ENCODE data around the gene LRRK1. TPM values are rescaled to one million over a fixed set of nuclear protein-coding genes. Genes with fewer than 3 reads are reported as not detected.

Gene LRRK1
- total RNA-seq, 2 experiments from 2014 or later = 0.57 to 0.66 TPM

DNA sequence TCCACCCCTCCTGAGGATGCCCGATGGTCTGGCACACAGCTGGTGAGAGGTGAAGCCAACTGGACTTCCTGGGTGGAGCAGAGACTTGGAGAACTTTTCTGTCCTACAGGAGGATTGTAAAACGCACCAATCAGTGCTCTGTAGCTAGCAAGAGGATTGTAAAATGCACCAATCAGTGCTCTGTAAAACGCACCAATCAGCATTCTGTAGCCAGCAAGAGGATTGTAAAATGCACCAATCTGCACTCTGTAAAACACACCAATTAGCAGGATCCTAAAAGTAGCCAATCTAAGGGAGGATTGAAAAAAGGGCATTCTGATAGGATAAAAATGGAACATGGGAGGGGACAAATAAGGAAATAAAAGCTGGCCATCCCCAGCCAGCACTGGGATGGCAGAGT, 182.5 kb downstream of the LRRK1 start:
- Mint-ChIP-seq H3K4me3 (no peak overlapping the region), H3K9me3 (ENCODE audit: insufficient read depth) (no peaks in the 10 kb centered on the region), H3K27ac (no peak overlapping the region), H3K4me1 (ENCODE audit: low read depth) (peaks cover 9% of the 10 kb centered on the region), H3K36me3 (ENCODE audit: low read depth) (no peaks in the 10 kb centered on the region), H3K27me3 (ENCODE audit: low read depth) (peaks cover 4% of the 10 kb centered on the region)
- no peak for DNase-seq
- POLR2A ChIA-PET = interaction anchor here (0.6 kb wide), 1 partner anchor 17 kb away, joined by 3 read pairs; no protein-coding TSS in a partner anchor
- ATAC-seq = no peak
- CTCF ChIA-PET = interaction anchor here (1.0 to 1.6 kb wide), 2 partner anchors 14 to 146 kb away, joined by 3 to 5 read pairs; no protein-coding TSS in a partner anchor

DNA sequence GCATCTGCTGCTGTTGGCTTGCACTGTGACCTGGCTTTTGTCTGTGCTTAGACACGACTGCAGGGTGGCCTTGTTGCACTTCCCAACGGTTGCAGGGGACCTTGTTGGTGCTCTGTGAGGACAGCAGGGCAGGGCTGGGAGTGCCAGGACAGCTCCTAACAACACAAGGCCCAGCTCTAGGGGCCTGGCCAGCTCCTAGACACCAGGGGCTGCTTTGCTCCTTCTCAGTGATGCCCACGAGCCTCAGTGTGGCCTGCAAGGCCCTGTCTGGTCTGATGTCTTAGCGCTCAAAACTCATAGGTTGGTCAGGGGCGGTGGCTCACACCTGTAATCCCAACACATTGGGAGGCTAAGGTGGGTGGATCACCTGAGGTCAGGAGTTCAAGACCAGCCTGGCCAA, 183.6 kb downstream of the LRRK1 start:
- Mint-ChIP-seq H3K27ac (no peak overlapping the region), H3K4me3 (no peak overlapping the region), H3K9me3 (ENCODE audit: insufficient read depth) (no peaks in the 10 kb centered on the region), H3K4me1 (ENCODE audit: low read depth) (peaks cover 9% of the 10 kb centered on the region), H3K36me3 (ENCODE audit: low read depth) (no peaks in the 10 kb centered on the region), H3K27me3 (ENCODE audit: low read depth) (no peaks in the 10 kb centered on the region)
- DNase-seq (no peak), ATAC-seq (no peak)
- ChIA-PET POLR2A (no interaction called here), CTCF (no interaction called here)

DNA sequence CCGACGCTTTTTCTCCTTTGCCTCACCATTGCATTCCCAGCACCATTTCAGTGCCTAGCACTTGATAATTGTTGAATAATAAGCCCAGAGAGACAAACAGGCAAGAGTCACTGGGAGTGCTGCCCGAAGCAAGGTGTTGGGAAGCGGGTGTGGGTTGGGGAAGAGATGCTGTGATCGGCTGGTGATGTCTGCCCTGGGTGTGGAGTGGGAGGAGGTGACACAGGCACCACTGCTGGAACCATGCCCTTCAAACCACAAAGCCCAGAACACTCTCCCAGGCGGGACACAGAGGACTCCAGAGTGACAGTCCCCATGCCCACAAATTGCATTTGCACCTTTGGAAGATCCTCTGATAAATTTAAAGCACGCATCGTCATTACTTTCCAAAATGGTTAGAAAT, 184.4 kb downstream of the LRRK1 start:
- no peaks in the 10 kb centered on the region for H3K36me3 Mint-ChIP-seq (ENCODE audit: low read depth)
- ChIA-PET CTCF (no interaction called here), POLR2A (interaction anchor here (0.6 kb wide), 1 partner anchor 102 kb away, joined by 3 read pairs; no protein-coding TSS in a partner anchor)
- no peak overlapping the region for H3K4me3 Mint-ChIP-seq
- DNase-seq (no peak), ATAC-seq (no peak)
- H3K4me1 Mint-ChIP-seq (ENCODE audit: low read depth) = peaks cover 9% of the 10 kb centered on the region
- no peaks in the 10 kb centered on the region for H3K27me3 Mint-ChIP-seq (ENCODE audit: low read depth)
- no peak overlapping the region for H3K27ac Mint-ChIP-seq
- H3K9me3 Mint-ChIP-seq (ENCODE audit: insufficient read depth) = no peaks in the 10 kb centered on the region

DNA sequence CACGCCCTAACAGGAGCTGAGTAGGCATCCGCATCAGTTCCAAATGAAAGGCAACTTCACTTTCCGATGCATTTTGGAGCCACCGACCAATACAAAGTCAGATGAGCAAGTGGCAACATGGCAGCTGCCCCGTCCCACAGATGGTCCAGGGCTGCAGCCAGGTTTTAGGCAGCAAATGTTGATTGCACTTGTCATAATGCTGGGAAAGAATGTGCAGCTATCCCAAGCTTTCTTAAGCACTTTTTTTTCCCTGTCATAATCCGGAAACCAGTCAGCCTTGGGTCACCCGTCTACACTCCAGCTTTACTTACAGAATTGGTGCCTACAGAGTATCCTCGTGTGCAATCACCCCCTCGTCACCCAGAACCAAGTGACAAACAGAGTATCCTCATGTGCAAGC, 185.0 kb downstream of the LRRK1 start:
- Mint-ChIP-seq H3K4me1 (ENCODE audit: low read depth) (peaks cover 6% of the 10 kb centered on the region), H3K27me3 (ENCODE audit: low read depth) (no peaks in the 10 kb centered on the region), H3K36me3 (ENCODE audit: low read depth) (no peaks in the 10 kb centered on the region), H3K27ac (no peak overlapping the region), H3K4me3 (no peak overlapping the region), H3K9me3 (ENCODE audit: insufficient read depth) (no peaks in the 10 kb centered on the region)
- no peak for ATAC-seq
- POLR2A ChIA-PET = interaction anchor here (0.6 kb wide), 1 partner anchor 101 kb away, joined by 3 read pairs; no protein-coding TSS in a partner anchor
- no peak for DNase-seq
- CTCF ChIA-PET = interaction anchor here (1.0 to 1.4 kb wide), 3 partner anchors 13 to 36 kb away, joined by 3 read pairs; no protein-coding TSS in a partner anchor

DNA sequence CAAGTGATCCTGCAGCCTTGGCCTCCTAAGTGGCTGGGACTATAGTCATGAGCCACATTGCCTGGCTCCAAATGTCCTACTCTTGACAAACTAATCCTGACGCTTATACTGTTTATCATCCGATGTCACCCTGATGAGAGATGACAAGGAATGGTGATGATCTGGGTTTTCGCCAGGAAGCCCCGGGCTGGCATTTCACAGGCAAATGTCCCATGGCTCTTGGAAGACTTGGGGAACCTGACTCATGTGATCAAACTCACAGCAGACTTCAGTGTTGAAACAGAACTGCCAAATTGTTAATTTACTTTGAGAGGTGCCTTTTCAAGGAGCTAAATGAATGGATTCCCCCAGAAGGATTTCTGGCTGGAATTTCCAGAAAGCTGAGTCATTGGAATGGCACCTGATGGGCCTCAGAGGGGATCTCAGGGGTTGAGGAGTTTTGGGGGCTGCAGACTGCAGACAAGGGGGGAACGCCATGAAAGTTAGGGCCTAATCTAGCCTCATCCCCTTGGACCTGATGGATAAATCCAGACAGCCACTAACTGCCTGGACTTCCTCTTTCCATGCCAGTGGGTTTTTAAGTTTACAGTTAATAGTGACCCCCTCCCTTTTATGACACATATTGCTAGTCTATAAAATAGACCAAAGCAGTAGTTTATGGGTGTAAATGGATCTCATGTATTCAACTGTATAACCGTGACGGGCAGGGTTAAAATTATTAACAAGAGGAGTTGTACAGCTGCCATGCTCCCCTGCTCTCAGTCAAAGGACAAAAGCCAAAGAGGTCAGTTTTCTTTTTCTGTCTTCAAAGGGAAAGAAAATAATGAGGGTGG, 186.1 kb downstream of the LRRK1 start:
- no peak for DNase-seq
- Mint-ChIP-seq H3K27ac (no peak overlapping the region), H3K36me3 (ENCODE audit: low read depth) (no peaks in the 10 kb centered on the region), H3K4me3 (no peak overlapping the region), H3K9me3 (ENCODE audit: insufficient read depth) (no peaks in the 10 kb centered on the region), H3K4me1 (ENCODE audit: low read depth) (no peaks in the 10 kb centered on the region), H3K27me3 (ENCODE audit: low read depth) (no peaks in the 10 kb centered on the region)
- no peak for ATAC-seq
- CTCF ChIA-PET = interaction anchor here (0.6 to 1.5 kb wide), 6 partner anchors 12 to 501 kb away, joined by 3 read pairs; no protein-coding TSS in a partner anchor
- POLR2A ChIA-PET = no interaction called here

DNA sequence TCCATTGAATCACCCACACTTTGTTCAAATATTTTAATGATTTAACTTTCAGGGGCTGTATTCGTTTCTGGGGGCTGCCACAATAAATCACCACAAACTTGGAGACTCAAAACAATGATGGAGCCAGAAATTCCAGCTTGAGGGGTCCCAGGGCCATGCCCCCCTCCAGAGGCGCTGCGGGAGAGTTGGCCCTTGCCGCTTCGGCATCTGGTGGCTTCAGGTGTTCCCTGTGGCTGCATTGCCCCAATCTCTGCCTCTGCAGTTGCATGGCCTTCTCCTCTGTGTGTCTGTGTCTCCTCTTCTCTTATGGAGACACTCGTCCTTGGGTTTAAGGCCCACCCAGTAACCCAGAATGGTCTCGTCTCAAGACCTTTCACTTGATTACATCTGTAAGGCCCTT, 187.9 kb downstream of the LRRK1 start:
- Mint-ChIP-seq H3K4me1 (ENCODE audit: low read depth) (no peaks in the 10 kb centered on the region), H3K27me3 (ENCODE audit: low read depth) (no peaks in the 10 kb centered on the region), H3K27ac (no peak overlapping the region), H3K9me3 (ENCODE audit: insufficient read depth) (no peaks in the 10 kb centered on the region), H3K4me3 (no peak overlapping the region), H3K36me3 (ENCODE audit: low read depth) (no peaks in the 10 kb centered on the region)
- POLR2A ChIA-PET = no interaction called here
- ATAC-seq (no peak), DNase-seq (no peak)
- CTCF ChIA-PET = no interaction called here

DNA sequence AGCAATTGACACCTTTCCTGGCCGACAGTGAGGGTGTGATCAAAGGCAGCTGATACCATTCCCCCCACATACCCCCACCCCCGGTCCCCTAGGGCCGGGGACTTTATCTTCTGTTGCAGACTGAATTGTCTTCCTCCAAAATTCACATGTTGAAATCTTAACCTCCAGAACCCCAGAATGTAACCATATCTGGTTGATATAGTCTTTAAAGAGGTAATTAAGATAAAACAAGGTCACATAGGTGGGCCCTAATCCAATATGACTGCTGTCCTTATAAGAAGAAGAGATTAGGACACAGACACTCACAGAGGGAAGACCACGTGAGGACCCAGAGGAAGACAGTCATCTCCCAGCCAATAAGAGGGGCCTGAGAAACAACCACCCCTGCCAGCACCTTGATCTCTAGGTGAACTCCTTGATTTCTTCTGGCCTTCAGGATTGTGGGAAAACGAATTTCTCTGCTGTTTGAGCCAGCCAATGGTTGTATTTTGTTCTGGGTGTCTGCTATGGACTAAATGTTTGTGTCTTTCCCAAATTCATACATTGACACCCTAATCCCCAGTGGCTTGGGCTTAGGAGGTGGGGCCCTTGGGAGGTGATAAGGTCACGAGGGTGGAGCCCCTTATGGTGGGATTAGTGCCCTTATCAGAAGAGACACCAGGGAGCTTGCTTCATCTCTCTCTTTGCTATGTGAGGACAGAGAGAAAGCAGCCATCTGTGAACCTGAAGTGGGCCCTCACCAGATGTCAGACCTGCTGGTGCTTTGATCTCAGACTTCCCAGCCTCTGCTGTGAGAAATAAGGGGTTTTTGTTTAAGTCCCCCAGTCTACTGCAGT, 188.7 kb downstream of the LRRK1 start:
- Mint-ChIP-seq H3K4me3 (no peak overlapping the region), H3K36me3 (ENCODE audit: low read depth) (no peaks in the 10 kb centered on the region), H3K27me3 (ENCODE audit: low read depth) (no peaks in the 10 kb centered on the region), H3K4me1 (ENCODE audit: low read depth) (no peaks in the 10 kb centered on the region), H3K27ac (no peak overlapping the region), H3K9me3 (ENCODE audit: insufficient read depth) (no peaks in the 10 kb centered on the region)
- no peak for DNase-seq
- ATAC-seq = no peak
- ChIA-PET CTCF (no interaction called here), POLR2A (no interaction called here)

DNA sequence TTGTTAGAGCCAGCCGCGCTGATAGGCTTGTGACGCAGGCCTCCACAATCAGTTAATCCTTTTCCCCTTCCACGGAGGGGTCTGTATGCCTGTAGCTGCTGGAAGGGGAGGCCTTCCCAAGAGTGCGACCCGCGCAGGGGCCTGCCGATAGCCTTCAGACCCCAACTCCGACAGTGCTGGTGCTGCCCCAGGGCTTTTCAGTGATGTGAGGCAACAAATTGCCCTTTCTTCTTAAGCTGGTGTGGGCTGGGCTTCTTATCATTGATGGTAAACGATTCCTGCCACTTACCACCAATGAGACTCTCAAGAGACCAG, 189.3 kb downstream of the LRRK1 start:
- Mint-ChIP-seq H3K4me3 (no peak overlapping the region), H3K4me1 (ENCODE audit: low read depth) (no peaks in the 10 kb centered on the region), H3K27ac (no peak overlapping the region), H3K36me3 (ENCODE audit: low read depth) (no peaks in the 10 kb centered on the region), H3K9me3 (ENCODE audit: insufficient read depth) (no peaks in the 10 kb centered on the region), H3K27me3 (ENCODE audit: low read depth) (no peaks in the 10 kb centered on the region)
- DNase-seq (no peak), ATAC-seq (no peak)
- ChIA-PET CTCF (no interaction called here), POLR2A (no interaction called here)

DNA sequence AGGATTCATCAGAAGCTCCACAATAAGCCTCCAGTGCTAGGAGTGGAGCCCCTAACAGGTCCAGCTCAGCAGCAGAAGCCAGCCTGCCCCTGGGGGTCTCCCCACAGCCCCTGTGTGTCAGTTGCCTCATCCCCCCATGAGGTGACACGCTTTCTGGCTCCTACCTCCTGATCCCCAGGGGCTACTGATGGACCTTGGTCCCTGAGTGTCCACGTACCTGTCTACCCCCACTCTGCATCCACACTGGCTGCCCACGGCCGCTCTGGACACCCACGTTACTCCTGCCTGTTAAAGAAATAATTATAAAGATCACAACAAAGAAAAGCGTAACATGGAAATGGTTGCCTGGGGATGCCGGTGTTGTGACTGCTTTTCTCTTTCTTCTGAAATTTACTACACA, 189.6 kb downstream of the LRRK1 start:
- H3K4me3 Mint-ChIP-seq = no peak overlapping the region
- H3K27me3 Mint-ChIP-seq (ENCODE audit: low read depth) = no peaks in the 10 kb centered on the region
- CTCF ChIA-PET = no interaction called here
- no peak for ATAC-seq
- no peaks in the 10 kb centered on the region for H3K36me3 Mint-ChIP-seq (ENCODE audit: low read depth)
- H3K9me3 Mint-ChIP-seq (ENCODE audit: insufficient read depth) = no peaks in the 10 kb centered on the region
- POLR2A ChIA-PET = no interaction called here
- no peak for DNase-seq
- no peak overlapping the region for H3K27ac Mint-ChIP-seq
- H3K4me1 Mint-ChIP-seq (ENCODE audit: low read depth) = no peaks in the 10 kb centered on the region

DNA sequence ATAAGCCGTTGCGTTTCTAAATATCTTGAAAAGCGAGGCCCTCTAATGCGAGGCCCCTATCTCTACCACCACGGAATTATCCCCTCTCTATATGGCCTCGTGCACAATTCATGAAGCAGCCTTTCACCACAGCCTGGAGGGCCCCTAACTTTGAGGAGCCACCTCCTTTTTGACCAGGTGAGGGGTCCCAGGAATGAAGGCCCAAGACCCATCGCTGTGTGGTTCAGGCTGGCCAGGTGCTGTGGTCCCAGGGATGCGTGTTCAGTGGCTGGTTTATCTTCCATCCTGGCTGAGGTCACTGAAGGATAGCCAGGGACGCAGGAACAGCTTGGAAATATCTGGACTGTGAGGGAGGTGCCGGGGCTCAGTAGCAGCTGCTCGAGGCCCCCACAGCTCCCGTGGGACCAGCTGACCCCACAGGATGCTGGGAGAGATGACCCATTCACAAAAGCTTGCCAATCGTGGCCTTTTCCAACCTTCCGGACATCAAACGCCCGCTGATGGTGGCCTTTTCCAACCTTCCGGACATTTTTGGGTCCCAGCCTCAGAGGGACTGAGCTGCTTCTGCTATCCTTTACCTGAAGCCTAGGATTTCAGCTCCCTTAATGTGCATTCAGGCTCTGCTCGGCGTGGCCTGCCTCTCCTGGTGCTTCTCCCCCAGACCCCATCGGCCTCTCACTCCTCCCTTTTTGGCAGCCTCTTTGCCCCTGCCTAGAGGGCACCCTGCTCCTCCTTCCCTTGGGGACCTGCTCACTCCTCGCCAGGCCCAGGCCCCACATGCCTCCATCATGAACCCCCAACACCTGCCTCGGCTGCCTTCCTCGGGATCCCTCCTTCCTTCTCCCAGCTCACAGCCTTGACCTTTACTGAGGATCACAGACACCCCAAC, 191.8 kb downstream of the LRRK1 start:
- H3K27ac Mint-ChIP-seq = peak overlapping the region; percentile 5
- ATAC-seq = no peak
- H3K36me3 Mint-ChIP-seq (ENCODE audit: low read depth) = no peaks in the 10 kb centered on the region
- ChIA-PET POLR2A (interaction anchor here (1.1 to 1.5 kb wide), 2 partner anchors 16 to 57 kb away, joined by 3 to 6 read pairs; no protein-coding TSS in a partner anchor), CTCF (interaction anchor here (0.8 to 1.8 kb wide), 6 partner anchors 11 to 133 kb away, joined by 3 to 4 read pairs (median 3); no protein-coding TSS in a partner anchor)
- H3K27me3 Mint-ChIP-seq (ENCODE audit: low read depth) = no peaks in the 10 kb centered on the region
- no peak overlapping the region for H3K4me3 Mint-ChIP-seq
- DNase-seq = no peak
- H3K4me1 Mint-ChIP-seq (ENCODE audit: low read depth) = peaks cover 8% of the 10 kb centered on the region
- no peaks in the 10 kb centered on the region for H3K9me3 Mint-ChIP-seq (ENCODE audit: insufficient read depth)

DNA sequence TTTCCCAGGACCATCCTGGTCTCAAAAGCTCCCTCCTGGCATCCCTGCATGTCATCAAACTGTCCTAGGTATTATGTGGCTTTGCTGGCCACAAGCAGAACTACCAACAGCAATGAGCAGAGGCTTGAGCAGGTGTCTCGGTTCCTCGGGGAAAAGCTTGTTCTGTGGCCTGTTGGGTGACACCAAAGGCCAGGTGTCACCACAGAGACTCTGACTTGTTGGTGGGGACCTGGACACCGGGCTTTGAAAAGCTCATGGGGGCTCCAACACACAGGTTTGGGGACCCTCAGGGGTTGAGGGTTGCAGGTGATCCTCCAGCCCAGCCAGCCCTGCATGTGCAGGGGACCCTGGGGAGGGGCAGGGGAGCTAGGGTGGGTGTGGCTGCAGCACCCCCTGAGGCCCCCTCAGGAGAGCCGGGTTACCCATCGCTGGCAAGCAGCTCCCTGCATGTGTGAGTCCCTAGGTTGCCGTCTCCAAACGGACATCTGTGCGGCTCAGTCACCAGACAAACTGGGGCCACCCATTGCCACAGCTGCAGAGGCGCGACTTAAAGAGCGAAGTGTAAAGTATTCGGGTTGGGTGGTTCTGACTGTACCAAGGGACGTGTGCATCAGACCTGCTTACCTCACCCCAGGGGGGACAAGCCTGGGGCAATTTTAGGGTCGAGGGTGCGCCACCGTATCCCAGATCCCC, 192.6 kb downstream of the LRRK1 start:
- ATAC-seq (no peak), DNase-seq (no peak)
- POLR2A ChIA-PET = interaction anchor here (1.1 to 1.5 kb wide), 2 partner anchors 15 to 56 kb away, joined by 3 to 6 read pairs; no protein-coding TSS in a partner anchor
- H3K27me3 Mint-ChIP-seq (ENCODE audit: low read depth) = no peaks in the 10 kb centered on the region
- no peak overlapping the region for H3K27ac Mint-ChIP-seq
- H3K9me3 Mint-ChIP-seq (ENCODE audit: insufficient read depth) = no peaks in the 10 kb centered on the region
- H3K4me3 Mint-ChIP-seq = no peak overlapping the region
- CTCF ChIA-PET = interaction anchor here (0.8 to 1.8 kb wide), 5 partner anchors 10 to 132 kb away, joined by 3 to 4 read pairs (median 3); no protein-coding TSS in a partner anchor
- H3K4me1 Mint-ChIP-seq (ENCODE audit: low read depth) = peaks cover 16% of the 10 kb centered on the region
- no peaks in the 10 kb centered on the region for H3K36me3 Mint-ChIP-seq (ENCODE audit: low read depth)
